ENCODE data around the gene EXOC1. TPM values are rescaled to one million over a fixed set of nuclear protein-coding genes. Genes with fewer than 3 reads are reported as not detected.

The EXOC1 gene
- total and polyA plus RNA-seq, 3 experiments from 2014 or later, result 13.3 to 24.6 (median 23.4) TPM

- Mint-ChIP-seq H3K27ac (no peak overlapping the region), H3K27me3 (no peaks in the 10 kb centered on the region), H3K9me3 (no peaks in the 10 kb centered on the region), H3K36me3 (peaks cover 3 to 73% (median 18%) of the 10 kb centered on the region in 3 donors), H3K4me1 (peaks cover 8 to 11% (median 8%) of the 10 kb centered on the region in 3 donors), H3K4me3 (no peak overlapping the region)
- H3K27ac ChIP-seq (ENCODE audit: low read depth, low read length), result no peak overlapping the region
- H3K36me3 ChIP-seq (ENCODE audit: insufficient read depth, low read length), result peaks cover 5% of the 10 kb centered on the region
- no peaks in the 10 kb centered on the region for H3K4me1 ChIP-seq (ENCODE audit: insufficient read depth, low read length)
- ChIA-PET CTCF (no interaction called here), POLR2A (no interaction called here)
- H3K27me3 ChIP-seq (ENCODE audit: insufficient read depth, low read length, poor library complexity, severe bottlenecking), result no peaks in the 10 kb centered on the region
- H3K9me3 ChIP-seq (ENCODE audit: low read length), result no peaks in the 10 kb centered on the region
- no peak overlapping the region for H3K4me3 ChIP-seq (ENCODE audit: low read length)
- no peak for DNase-seq
These were observed 43.2 kb downstream of the EXOC1 start for GRCh38 chr4:55896622-55897021.

GRCh38 chr4:55902677-55903076 is 49.2 kb downstream of the EXOC1 start:
- DNase-seq, result no peak
- H3K27ac ChIP-seq (ENCODE audit: low read depth, low read length), result no peak overlapping the region
- peaks cover 5% of the 10 kb centered on the region for H3K36me3 ChIP-seq (ENCODE audit: insufficient read depth, low read length)
- no peaks in the 10 kb centered on the region for H3K9me3 ChIP-seq (ENCODE audit: low read length)
- no peak overlapping the region for H3K4me3 ChIP-seq (ENCODE audit: low read length)
- H3K27me3 Mint-ChIP-seq, result no peaks in the 10 kb centered on the region
- H3K27ac Mint-ChIP-seq, result peak overlapping the region in 3 of 8 donors; percentile 13 to 82 (median 66)
- H3K4me3 Mint-ChIP-seq, result no peak overlapping the region
- no peaks in the 10 kb centered on the region for H3K9me3 Mint-ChIP-seq
- ChIA-PET POLR2A (no interaction called here), CTCF (interaction anchor here (1.4 kb wide), 1 partner anchor 46 kb away, joined by 4 read pairs; the partner anchor contains the start of gene CEP135)
- H3K4me1 ChIP-seq (ENCODE audit: insufficient read depth, low read length), result peaks cover 6% of the 10 kb centered on the region
- H3K4me1 Mint-ChIP-seq, result peaks cover 17 to 20% (median 19%) of the 10 kb centered on the region in 3 donors
- H3K36me3 Mint-ChIP-seq, result peaks cover 3 to 52% (median 15%) of the 10 kb centered on the region in 3 donors
- H3K27me3 ChIP-seq (ENCODE audit: insufficient read depth, low read length, poor library complexity, severe bottlenecking), result no peaks in the 10 kb centered on the region

GRCh38 chr4:55903577-55903976 is 50.1 kb downstream of the EXOC1 start:
- H3K27me3 ChIP-seq (ENCODE audit: insufficient read depth, low read length, poor library complexity, severe bottlenecking), result no peaks in the 10 kb centered on the region
- Mint-ChIP-seq H3K36me3 (peaks cover 3 to 47% (median 15%) of the 10 kb centered on the region in 3 donors), H3K4me3 (no peak overlapping the region), H3K27ac (no peak overlapping the region), H3K4me1 (peaks cover 20 to 27% (median 24%) of the 10 kb centered on the region in 3 donors), H3K9me3 (no peaks in the 10 kb centered on the region), H3K27me3 (no peaks in the 10 kb centered on the region)
- no peak overlapping the region for H3K27ac ChIP-seq (ENCODE audit: low read depth, low read length)
- H3K9me3 ChIP-seq (ENCODE audit: low read length), result no peaks in the 10 kb centered on the region
- no peak overlapping the region for H3K4me3 ChIP-seq (ENCODE audit: low read length)
- H3K36me3 ChIP-seq (ENCODE audit: insufficient read depth, low read length), result peaks cover 5% of the 10 kb centered on the region
- ChIA-PET CTCF (interaction anchor here (1.4 kb wide), 1 partner anchor 45 kb away, joined by 4 read pairs; the partner anchor contains the start of gene CEP135), POLR2A (interaction anchor here (0.6 kb wide), 1 partner anchor 87 kb away, joined by 3 read pairs; no protein-coding TSS in a partner anchor)
- DNase-seq, result no peak
- H3K4me1 ChIP-seq (ENCODE audit: insufficient read depth, low read length), result peaks cover 6% of the 10 kb centered on the region

GRCh38 chr4:55904576-55904975 is 51.1 kb downstream of the EXOC1 start:
- Histone ChIP-seq H3K4me1 (ENCODE audit: insufficient read depth, low read length) (peaks cover 6% of the 10 kb centered on the region), H3K27me3 (ENCODE audit: insufficient read depth, low read length, poor library complexity, severe bottlenecking) (no peaks in the 10 kb centered on the region), H3K4me3 (ENCODE audit: low read length) (no peak overlapping the region), H3K36me3 (ENCODE audit: insufficient read depth, low read length) (peaks cover 5% of the 10 kb centered on the region), H3K27ac (ENCODE audit: low read depth, low read length) (no peak overlapping the region), H3K9me3 (ENCODE audit: low read length) (no peaks in the 10 kb centered on the region)
- H3K4me1 Mint-ChIP-seq, result peaks cover 20 to 27% (median 24%) of the 10 kb centered on the region in 3 donors
- H3K27me3 Mint-ChIP-seq, result no peaks in the 10 kb centered on the region
- H3K9me3 Mint-ChIP-seq, result no peaks in the 10 kb centered on the region
- ChIA-PET POLR2A (no interaction called here), CTCF (interaction anchor here (1.5 kb wide), 1 partner anchor 44 kb away, joined by 5 read pairs; the partner anchor contains the start of gene CEP135)
- peak overlapping the region in 2 of 8 donors; percentile 54 to 93 for H3K27ac Mint-ChIP-seq
- H3K4me3 Mint-ChIP-seq, result no peak overlapping the region
- peaks cover 3 to 42% (median 15%) of the 10 kb centered on the region in 3 donors for H3K36me3 Mint-ChIP-seq
- DNase-seq, result no peak

GRCh38 chr4:55906323-55906722 is 52.9 kb downstream of the EXOC1 start:
- Histone ChIP-seq H3K27ac (ENCODE audit: low read depth, low read length) (no peak overlapping the region), H3K36me3 (ENCODE audit: insufficient read depth, low read length) (peaks cover 5% of the 10 kb centered on the region), H3K27me3 (ENCODE audit: insufficient read depth, low read length, poor library complexity, severe bottlenecking) (no peaks in the 10 kb centered on the region), H3K9me3 (ENCODE audit: low read length) (no peaks in the 10 kb centered on the region), H3K4me1 (ENCODE audit: insufficient read depth, low read length) (peaks cover 6% of the 10 kb centered on the region), H3K4me3 (ENCODE audit: low read length) (no peak overlapping the region)
- no peak for DNase-seq
- Mint-ChIP-seq H3K27me3 (peaks cover 0 to 2% of the 10 kb centered on the region in 2 donors), H3K36me3 (peaks cover 0 to 29% (median 12%) of the 10 kb centered on the region in 3 donors), H3K9me3 (no peaks in the 10 kb centered on the region), H3K27ac (peak overlapping the region in 4 of 8 donors; percentile 8 to 44 (median 34)), H3K4me1 (peaks cover 17 to 27% (median 24%) of the 10 kb centered on the region in 3 donors), H3K4me3 (peak overlapping the region in 1 of 7 donors; percentile 74)
- POLR2A ChIA-PET, result no interaction called here
- CTCF ChIA-PET, result no interaction called here

- H3K36me3 ChIP-seq (ENCODE audit: insufficient read depth, low read length), result peaks cover 5% of the 10 kb centered on the region
- POLR2A ChIA-PET, result no interaction called here
- Mint-ChIP-seq H3K4me1 (peaks cover 17 to 27% (median 24%) of the 10 kb centered on the region in 3 donors), H3K36me3 (peaks cover 0 to 29% (median 12%) of the 10 kb centered on the region in 3 donors), H3K4me3 (peak overlapping the region in 6 of 7 donors; percentile 21 to 74 (median 64)), H3K9me3 (no peaks in the 10 kb centered on the region), H3K27me3 (peaks cover 0 to 2% of the 10 kb centered on the region in 2 donors), H3K27ac (peak overlapping the region; percentile 19 to 86 (median 78))
- H3K9me3 ChIP-seq (ENCODE audit: low read length), result no peaks in the 10 kb centered on the region
- H3K4me1 ChIP-seq (ENCODE audit: insufficient read depth, low read length), result peaks cover 6% of the 10 kb centered on the region
- DNase-seq, result no peak
- CTCF ChIA-PET, result no interaction called here
- peak overlapping the region; percentile 13 for H3K4me3 ChIP-seq (ENCODE audit: low read length)
- no peaks in the 10 kb centered on the region for H3K27me3 ChIP-seq (ENCODE audit: insufficient read depth, low read length, poor library complexity, severe bottlenecking)
- H3K27ac ChIP-seq (ENCODE audit: low read depth, low read length), result no peak overlapping the region
These were observed 53.5 kb downstream of the EXOC1 start for GRCh38 chr4:55906989-55907388.

- Histone ChIP-seq H3K27ac (ENCODE audit: low read depth, low read length) (no peak overlapping the region), H3K4me3 (ENCODE audit: low read length) (peak overlapping the region; percentile 13), H3K36me3 (ENCODE audit: insufficient read depth, low read length) (peaks cover 2% of the 10 kb centered on the region), H3K4me1 (ENCODE audit: insufficient read depth, low read length) (peaks cover 6% of the 10 kb centered on the region), H3K9me3 (ENCODE audit: low read length) (no peaks in the 10 kb centered on the region), H3K27me3 (ENCODE audit: insufficient read depth, low read length, poor library complexity, severe bottlenecking) (no peaks in the 10 kb centered on the region)
- peak overlapping the region; percentile 21 to 82 (median 68) for H3K4me3 Mint-ChIP-seq
- no peak for DNase-seq
- peaks cover 0 to 25% (median 8%) of the 10 kb centered on the region in 3 donors for H3K36me3 Mint-ChIP-seq
- no peaks in the 10 kb centered on the region for H3K9me3 Mint-ChIP-seq
- POLR2A ChIA-PET, result no interaction called here
- peaks cover 0 to 2% of the 10 kb centered on the region in 2 donors for H3K27me3 Mint-ChIP-seq
- CTCF ChIA-PET, result no interaction called here
- H3K27ac Mint-ChIP-seq, result peak overlapping the region; percentile 19 to 86 (median 65)
- peaks cover 17 to 27% (median 24%) of the 10 kb centered on the region in 3 donors for H3K4me1 Mint-ChIP-seq
These were observed 54.0 kb downstream of the EXOC1 start for GRCh38 chr4:55907469-55907868.

GRCh38 chr4:55910140-55910539 is 56.7 kb downstream of the EXOC1 start:
- H3K4me3 ChIP-seq (ENCODE audit: low read length), result no peak overlapping the region
- no peaks in the 10 kb centered on the region for H3K9me3 ChIP-seq (ENCODE audit: low read length)
- ChIA-PET CTCF (interaction anchor here (1.6 kb wide), 1 partner anchor 22 kb away, joined by 3 read pairs; no protein-coding TSS in a partner anchor), POLR2A (no interaction called here)
- H3K4me1 ChIP-seq (ENCODE audit: insufficient read depth, low read length), result peaks cover 6% of the 10 kb centered on the region
- peaks cover 0 to 5% of the 10 kb centered on the region in 2 donors for H3K27me3 Mint-ChIP-seq
- H3K4me1 Mint-ChIP-seq, result peaks cover 17 to 27% (median 24%) of the 10 kb centered on the region in 3 donors
- no peak overlapping the region for H3K4me3 Mint-ChIP-seq
- H3K36me3 ChIP-seq (ENCODE audit: insufficient read depth, low read length), result no peaks in the 10 kb centered on the region
- peaks cover 0 to 2% (median 0%) of the 10 kb centered on the region in 5 donors for H3K9me3 Mint-ChIP-seq
- H3K27me3 ChIP-seq (ENCODE audit: insufficient read depth, low read length, poor library complexity, severe bottlenecking), result no peaks in the 10 kb centered on the region
- peaks cover 0 to 7% (median 5%) of the 10 kb centered on the region in 3 donors for H3K36me3 Mint-ChIP-seq
- H3K27ac Mint-ChIP-seq, result peak overlapping the region in 1 of 8 donors; percentile 78
- no peak overlapping the region for H3K27ac ChIP-seq (ENCODE audit: low read depth, low read length)
- no peak for DNase-seq

All from CD8-positive, alpha-beta memory T cell (primary cell).